T follicular helper cell (primary cell): Measurements from ENCODE around the gene FRMD4B.

ENCODE experiments used
- DNase-seq: peaks from one replicate; pipeline ENCODE4 v3.0.0-alpha.2; 2020; ENCODE audit warnings: low read depth

Gene FRMD4B

GRCh38 chr3:69174871-69175737 is 210.8 kb downstream of the FRMD4B start:
- DNase-seq, result no peak

GRCh38 chr3:69174445-69174844 is 211.4 kb downstream of the FRMD4B start:
- DNase-seq, result no peak

- DNase-seq, result no peak
These were observed 213.8 kb downstream of the FRMD4B start for GRCh38 chr3:69172058-69172457.

GRCh38 chr3:69166446-69166845 is 219.4 kb downstream of the FRMD4B start:
- no peak for DNase-seq

GRCh38 chr3:69165744-69166143 is 220.1 kb downstream of the FRMD4B start:
- no peak for DNase-seq

GRCh38 chr3:69164296-69164695 is 221.6 kb downstream of the FRMD4B start:
- DNase-seq, result no peak

GRCh38 chr3:69162308-69162980 is 223.4 kb downstream of the FRMD4B start:
- DNase-seq, result no peak

- peak; percentile 3 for DNase-seq
These were observed 224.1 kb downstream of the FRMD4B start for GRCh38 chr3:69161587-69162307.

- no peak for DNase-seq
These were observed 225.4 kb downstream of the FRMD4B start for GRCh38 chr3:69160525-69160924.

GRCh38 chr3:69160107-69160506 is 225.8 kb downstream of the FRMD4B start:
- DNase-seq, result no peak

GRCh38 chr3:69149586-69149985 is 236.3 kb downstream of the FRMD4B start:
- DNase-seq, result no peak

GRCh38 chr3:69145688-69146087 is 240.2 kb downstream of the FRMD4B start:
- no peak for DNase-seq

- DNase-seq, result no peak
These were observed 241.2 kb downstream of the FRMD4B start for GRCh38 chr3:69144631-69145245.

- no peak for DNase-seq
These were observed 242.3 kb downstream of the FRMD4B start for GRCh38 chr3:69143612-69144011.

- no peak for DNase-seq
These were observed 243.0 kb downstream of the FRMD4B start for GRCh38 chr3:69142797-69143454.

- DNase-seq, result no peak
These were observed 243.8 kb downstream of the FRMD4B start for GRCh38 chr3:69142090-69142489.

GRCh38 chr3:69141313-69141712 is 244.6 kb downstream of the FRMD4B start:
- DNase-seq, result no peak

- DNase-seq, result no peak
These were observed 248.5 kb downstream of the FRMD4B start for GRCh38 chr3:69137412-69137811.

- DNase-seq, result no peak
These were observed 248.9 kb downstream of the FRMD4B start for GRCh38 chr3:69137005-69137404.

- DNase-seq, result no peak
These were observed 255.2 kb downstream of the FRMD4B start for GRCh38 chr3:69130689-69131088.

GRCh38 chr3:69129531-69129930 is 256.4 kb downstream of the FRMD4B start:
- DNase-seq, result no peak

- no peak for DNase-seq
These were observed 257.4 kb downstream of the FRMD4B start for GRCh38 chr3:69128509-69128908.
